GM18907 (cell line): ENCODE data around the gene NXPH4.

Experiments
- ATAC-seq: cut with Tn5 transposase; IDR thresholded peaks from one replicate; pipeline ENCODE4 v1.9.1; 2021; ENCODE audit warnings: mild to moderate bottlenecking, moderate library complexity; ENCODE audit not compliant: unreplicated experiment

NXPH4 gene

DNA sequence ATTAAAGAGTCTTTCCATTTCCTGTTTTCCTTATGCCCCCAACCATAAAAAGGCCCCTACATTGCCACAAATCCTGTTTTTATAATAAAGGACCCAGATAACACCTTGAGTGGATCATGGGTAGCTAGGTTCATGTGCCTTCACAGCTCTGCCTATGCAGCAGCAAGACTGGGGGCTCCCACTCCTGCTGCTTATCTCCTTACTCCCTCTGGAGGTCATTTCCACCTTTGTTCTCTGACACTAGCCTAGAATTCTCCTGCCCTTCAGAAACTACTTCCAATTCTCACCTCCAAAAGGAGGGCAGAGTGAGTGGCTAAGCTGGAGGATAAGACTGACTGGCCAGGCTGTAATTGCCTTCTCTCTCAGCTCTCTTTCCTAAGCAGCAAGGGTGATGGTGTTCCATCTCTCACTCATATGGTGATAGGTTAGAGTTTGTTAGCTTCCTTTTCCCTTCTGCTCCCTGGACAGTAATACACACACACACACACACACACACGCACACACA is 54.4 kb downstream of the NXPH4 start:
- no peak for ATAC-seq

DNA sequence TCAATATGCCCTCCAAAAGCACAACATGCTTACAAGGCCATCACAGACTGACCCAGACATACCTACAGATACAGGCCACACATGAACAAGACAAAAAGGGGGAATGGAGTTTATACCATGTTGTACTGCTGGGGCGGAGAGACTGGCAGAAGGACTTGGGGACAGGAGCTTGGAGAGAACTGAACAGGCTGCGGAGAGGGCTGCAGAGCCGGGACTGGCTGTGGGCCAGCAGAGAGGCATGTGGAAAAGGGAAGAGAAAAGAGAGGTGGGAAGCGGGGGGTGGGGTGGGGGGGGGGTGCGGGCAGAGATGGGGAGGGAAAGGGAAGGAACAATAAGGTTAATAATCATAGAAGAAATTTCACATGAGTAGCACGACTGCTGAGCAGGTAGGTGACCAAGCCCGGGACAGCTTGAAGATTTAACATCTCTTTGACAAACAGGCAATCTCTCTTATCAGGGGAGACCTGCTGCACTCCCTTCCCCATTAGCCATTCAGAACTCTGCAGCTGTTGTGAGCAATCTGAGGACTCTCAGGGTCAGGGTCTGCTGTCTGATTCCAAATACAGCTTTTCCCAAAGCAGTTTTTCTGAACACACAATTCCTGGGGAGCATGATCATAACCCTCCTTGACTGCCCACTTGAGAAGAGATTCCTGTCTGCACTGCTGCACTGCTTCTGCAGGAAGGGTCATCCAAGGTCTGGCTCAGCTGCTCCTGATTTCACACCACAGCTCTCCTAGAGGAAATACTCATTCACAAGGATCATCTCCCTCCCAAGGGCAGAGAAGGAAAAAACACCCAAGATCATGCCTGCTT is 56.0 kb downstream of the NXPH4 start:
- no peak for ATAC-seq

GRCh38 chr12:57273516-57273915 is 56.9 kb downstream of the NXPH4 start:
- no peak for ATAC-seq
